ENCODE data around the gene NCAN. TPM values are rescaled to one million over a fixed set of nuclear protein-coding genes. Genes with fewer than 3 reads are reported as not detected.

Gene NCAN
- total and polyA plus RNA-seq, 2 of the 8 experiments (the other 6 are each of a cell fraction or from before 2014, with no cell fraction given) = 2.7 TPM

- Histone ChIP-seq H2BK12ac (ENCODE audit: low read depth, low read length) (no peak overlapping the region), H3K27ac (ENCODE audit: low read depth, low read length) (no peak overlapping the region), H3K14ac (ENCODE audit: insufficient read length) (no peak overlapping the region), H4K5ac (ENCODE audit: insufficient read length, low read depth, low read length) (no peak overlapping the region), H3K4me3 (ENCODE audit: extremely low read depth in 1 of 4, insufficient read depth in 2 of 4, low read depth in 3 of 4, low read length in 4 of 4) (no peak overlapping the region), H2AFZ (ENCODE audit: low read length) (no peak overlapping the region), H3K23ac (ENCODE audit: insufficient read length) (no peak overlapping the region), H3K79me2 (ENCODE audit: control insufficient read depth in 1 of 2, insufficient read depth in 2 of 2, low read length in 2 of 2) (no peaks in the 10 kb centered on the region), H4K8ac (ENCODE audit: extremely low read depth, insufficient read depth, low read length) (no peak overlapping the region), H4K91ac (replicated peaks; ENCODE audit: insufficient read length, low read length) (no peak overlapping the region), H4K20me1 (replicated peaks in 1 of 2; ENCODE audit: control insufficient read depth in 1 of 2, insufficient read depth in 2 of 2, low read length in 2 of 2) (peaks cover 0 to 8% of the 10 kb centered on the region in 2 experiments), H2BK120ac (replicated peaks; ENCODE audit: low read depth, low read length) (no peak overlapping the region), H3K18ac (ENCODE audit: extremely low read depth, low read length) (no peak overlapping the region), H3K9ac (replicated peaks in 1 of 4; ENCODE audit: extremely low read depth in 1 of 4, low read depth in 3 of 4, low read length in 3 of 4) (no peak overlapping the region), H2BK15ac (ENCODE audit: low read length) (no peak overlapping the region), H2AK5ac (ENCODE audit: low read depth, low read length) (no peak overlapping the region), H3K36me3 (ENCODE audit: control insufficient read depth in 2 of 4, insufficient read depth in 4 of 4, low read length in 3 of 4) (no peaks in the 10 kb centered on the region), H3K23me2 (ENCODE audit: low read depth, low read length) (peaks cover 7% of the 10 kb centered on the region; the same call in 1 of the 2 replicates), H3K4me1 (replicated peaks in 1 of 4; ENCODE audit: control insufficient read depth in 3 of 4, insufficient read depth in 4 of 4, low read length in 3 of 4) (peaks cover 0 to 22% (median 11%) of the 10 kb centered on the region in 4 experiments; a peak in 6 of 7 replicates), H2BK5ac (ENCODE audit: low read depth, low read length) (no peak overlapping the region), H3K27me3 (replicated peaks in 1 of 4; ENCODE audit: control insufficient read depth in 3 of 4, extremely low read depth in 1 of 4, insufficient read depth in 3 of 4, low read length in 3 of 4) (peaks cover 2 to 16% (median 11%) of the 10 kb centered on the region in 4 experiments), H3K9me3 (ENCODE audit: insufficient read depth in 2 of 2, low read depth in 1 of 2, low read length in 1 of 2) (no peaks in the 10 kb centered on the region), H3K4ac (replicated peaks; ENCODE audit: insufficient read length, low read depth, low read length) (no peak overlapping the region), H3K56ac (replicated peaks; ENCODE audit: insufficient read length, low read depth, low read length) (no peak overlapping the region), H3K79me1 (ENCODE audit: low read depth, low read length) (no peaks in the 10 kb centered on the region), H2BK20ac (ENCODE audit: low read length) (no peak overlapping the region), H3K4me2 (ENCODE audit: insufficient read depth in 1 of 2, low read depth in 2 of 2, low read length in 2 of 2) (no peak overlapping the region)
- CTCF ChIA-PET (ENCODE audit: partially characterized antibody) = interaction anchor here (1.4 to 2.9 kb wide), 3 partner anchors 22 to 27 kb away, joined by 3 to 9 read pairs (median 6); no protein-coding TSS in a partner anchor
- POLR2A ChIA-PET (ENCODE audit: partially characterized antibody) = interaction anchor here (0.6 to 11.8 kb wide), 4 partner anchors 9 to 42 kb away, joined by 3 to 133 read pairs (median 3); no protein-coding TSS in a partner anchor
- FAIRE-seq = no peak
- 83% methylated on average over 3 of the region's 3 CpGs; no CpG with 5 or more reads in 1 of the 2 experiments for WGBS, 2 experiments (ENCODE audit: extremely low coverage in 1 of 2, insufficient coverage in 1 of 2, insufficient read length in 1 of 2, insufficient replicate concordance in 2 of 2, low coverage in 1 of 2, low lambda C conversion rate in 2 of 2, missing lambda C conversion rate in 1 of 2)
- DNase-seq (ENCODE audit: low read depth in 1 of 2, low spot score in 2 of 2) = no peak
- TF ChIP-seq SAP30 (IDR thresholded peaks at IDR 0.05; ENCODE audit: insufficient read depth, insufficient replicate concordance, low read length) (no peak), BCL11A (IDR thresholded peaks at IDR 0.05; ENCODE audit: low read depth in 2 of 2, low read length in 2 of 2) (no peak), JUN (IDR thresholded peaks at IDR 0.05; ENCODE audit: low read depth, low read length) (no peak)
- TF ChIP-seq, protein P1, sequence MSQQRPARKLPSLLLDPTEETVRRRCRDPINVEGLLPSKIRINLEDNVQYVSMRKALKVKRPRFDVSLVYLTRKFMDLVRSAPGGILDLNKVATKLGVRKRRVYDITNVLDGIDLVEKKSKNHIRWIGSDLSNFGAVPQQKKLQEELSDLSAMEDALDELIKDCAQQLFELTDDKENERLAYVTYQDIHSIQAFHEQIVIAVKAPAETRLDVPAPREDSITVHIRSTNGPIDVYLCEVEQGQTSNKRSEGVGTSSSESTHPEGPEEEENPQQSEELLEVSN (IDR thresholded peaks at IDR 0.05) = no peak
Observed at GRCh38 chr19:19167612-19168011, 44.1 kb upstream of the NCAN start.
